NCI-H146 treated with DMSO at 0.1 percent for 48 hours (cell line): Measurements from ENCODE around the gene COL11A2.
A peak's percentile ranks its signal among the peaks of the same experiment; 100 is the strongest.
"Not testable (repeated sequence)": the region's sequence is repeated elsewhere in the genome, so short reads cannot be mapped to it uniquely, and the experiment has no call there.

Experiments used
- DNase-seq: peaks from one replicate; lab custom pipeline; 2025; ENCODE audit not compliant: unreplicated experiment; lab: John Stamatoyannopoulos, UW

Gene COL11A2

GRCh38 chr6:33192105-33192646 is at the start of gene COL11A2:
TSS of gene COL11A2 (minus strand) at chr6:33192467. CDS start at chr6:33192240, 227 bp downstream.
- no peak for DNase-seq

DNA sequence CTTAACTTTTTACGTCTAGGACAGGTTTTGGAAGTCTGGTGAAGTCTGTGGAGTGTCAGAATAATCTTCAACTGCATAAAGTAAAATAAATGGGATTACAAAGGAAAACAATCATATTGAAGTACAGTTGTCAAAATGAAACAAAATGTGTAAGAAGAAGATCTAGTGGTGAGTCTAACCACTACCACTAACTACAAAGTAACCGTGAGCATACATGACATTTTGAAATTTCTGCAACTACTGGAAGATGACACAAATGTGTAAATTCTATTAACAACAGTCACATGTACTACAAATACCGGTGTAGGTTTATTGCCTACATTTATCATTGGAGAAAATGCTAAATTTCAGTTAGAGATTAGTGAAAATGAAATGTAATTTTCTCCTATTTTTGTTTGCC is 49.7 kb upstream of the COL11A2 start:
- DNase-seq = no peak

DNA sequence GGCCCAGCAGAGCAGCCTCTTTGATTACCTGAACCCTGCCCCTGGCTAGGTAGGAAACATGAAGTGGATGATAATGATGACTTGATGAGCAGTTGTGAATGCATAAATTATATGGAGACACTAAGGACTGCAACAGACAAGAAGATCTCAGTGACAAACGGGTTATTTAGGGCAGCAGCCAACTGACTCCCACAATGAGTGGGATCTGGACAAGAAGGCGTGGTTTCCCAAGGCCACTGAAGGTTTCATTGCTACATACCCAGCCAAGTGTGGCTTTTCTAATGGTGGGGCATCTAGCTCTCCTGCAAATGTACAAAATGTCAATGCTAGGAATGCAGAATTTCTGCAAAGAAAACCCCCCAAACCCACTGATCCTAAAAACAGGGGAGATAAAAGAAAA is 45.5 kb upstream of the COL11A2 start:
- no peak for DNase-seq

DNA sequence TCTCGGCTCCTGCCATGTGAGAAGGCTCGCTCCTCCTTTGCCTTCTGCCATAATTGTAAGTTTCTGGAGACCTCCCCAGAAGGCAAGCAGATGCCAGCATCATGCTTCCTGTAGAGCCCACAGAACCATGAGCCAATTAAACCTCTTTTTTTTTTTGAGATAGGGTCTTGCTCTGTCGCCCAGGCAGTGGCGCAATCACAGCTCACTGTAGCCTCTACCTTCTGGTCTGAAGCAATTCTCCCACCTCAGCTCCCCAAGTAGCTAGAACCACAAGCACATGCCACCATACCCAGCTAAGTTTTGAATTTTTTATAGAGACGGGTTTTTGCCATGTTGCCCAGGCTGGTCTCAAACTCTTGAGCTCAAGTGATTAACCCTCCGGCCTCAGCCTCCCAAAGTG is 44.6 kb upstream of the COL11A2 start:
- DNase-seq = no peak

DNA sequence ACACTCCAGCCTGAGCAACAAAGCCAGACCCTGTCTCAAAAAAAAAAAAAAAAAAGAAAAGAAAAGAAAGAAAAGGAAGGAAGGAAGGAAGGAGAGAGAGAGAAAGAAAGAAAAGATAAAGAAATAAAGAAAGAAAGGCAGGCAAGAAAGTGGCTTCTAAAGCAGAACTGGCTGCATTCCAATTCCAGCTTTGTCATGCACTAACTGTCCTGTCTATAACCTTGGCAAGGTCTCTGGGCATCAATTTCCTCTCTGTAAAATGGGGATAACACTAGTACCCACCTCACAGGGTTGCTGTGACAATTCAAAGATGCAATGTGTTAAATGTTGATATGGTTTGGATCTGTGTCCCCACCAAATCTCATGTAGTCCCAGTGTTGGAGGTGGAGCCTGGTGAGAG is 44.1 kb upstream of the COL11A2 start:
- DNase-seq = no peak

DNA sequence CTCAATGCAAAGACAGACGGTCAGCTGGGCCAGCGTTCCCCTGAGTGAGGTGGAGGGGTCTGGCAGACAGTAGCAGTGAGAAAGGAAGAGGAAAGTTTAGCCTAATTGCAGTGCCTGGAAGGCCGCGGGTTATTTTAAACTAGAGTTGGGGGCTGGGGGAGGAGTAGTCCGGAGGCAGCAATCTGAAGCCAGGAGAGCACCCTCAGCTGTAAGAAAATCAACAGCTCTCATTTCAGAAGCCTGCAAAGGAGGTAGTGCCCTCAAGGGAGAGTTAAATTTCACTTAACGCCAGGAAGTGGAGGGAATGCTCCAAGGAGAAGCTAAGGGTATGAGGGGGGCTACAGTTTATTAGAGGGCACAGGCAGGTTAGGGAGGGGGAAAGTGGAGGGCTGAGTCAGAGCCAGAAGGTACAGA is 43.0 kb upstream of the COL11A2 start:
- no peak for DNase-seq

- not testable (repeated sequence) for DNase-seq
Measured at GRCh38 chr6:33226503-33227120, 34.3 kb upstream of the COL11A2 start.

GRCh38 chr6:33217681-33218080 is 25.4 kb upstream of the COL11A2 start:
- no peak for DNase-seq

DNA sequence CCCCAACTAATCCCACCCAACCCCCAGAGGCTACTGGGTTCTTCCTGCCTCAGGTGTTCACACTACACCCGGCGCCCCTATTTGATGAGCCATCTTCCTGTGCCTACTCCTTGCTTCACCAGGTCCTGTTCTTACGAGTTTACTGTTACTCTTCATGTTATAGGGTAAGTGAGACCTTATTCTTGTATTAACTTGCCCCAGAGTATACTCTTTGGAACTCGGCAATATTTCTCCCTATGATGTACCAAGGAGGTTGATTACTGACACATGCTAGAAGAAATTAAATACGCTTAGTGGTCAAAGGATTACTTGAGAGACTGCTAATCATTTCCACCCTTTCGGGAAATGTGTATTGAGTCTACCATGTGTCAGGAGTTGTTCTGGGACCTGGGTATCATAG is 25.0 kb upstream of the COL11A2 start:
- DNase-seq = no peak

GRCh38 chr6:33216117-33216649 is 23.9 kb upstream of the COL11A2 start:
- no peak for DNase-seq

GRCh38 chr6:33215271-33216116 is 23.2 kb upstream of the COL11A2 start:
- DNase-seq = no peak

GRCh38 chr6:33213989-33214335 is 21.7 kb upstream of the COL11A2 start:
- DNase-seq = no peak

- DNase-seq = no peak
Measured at GRCh38 chr6:33213166-33213988, 21.1 kb upstream of the COL11A2 start.

GRCh38 chr6:33212857-33213165 is 20.5 kb upstream of the COL11A2 start:
- DNase-seq = no peak

DNA sequence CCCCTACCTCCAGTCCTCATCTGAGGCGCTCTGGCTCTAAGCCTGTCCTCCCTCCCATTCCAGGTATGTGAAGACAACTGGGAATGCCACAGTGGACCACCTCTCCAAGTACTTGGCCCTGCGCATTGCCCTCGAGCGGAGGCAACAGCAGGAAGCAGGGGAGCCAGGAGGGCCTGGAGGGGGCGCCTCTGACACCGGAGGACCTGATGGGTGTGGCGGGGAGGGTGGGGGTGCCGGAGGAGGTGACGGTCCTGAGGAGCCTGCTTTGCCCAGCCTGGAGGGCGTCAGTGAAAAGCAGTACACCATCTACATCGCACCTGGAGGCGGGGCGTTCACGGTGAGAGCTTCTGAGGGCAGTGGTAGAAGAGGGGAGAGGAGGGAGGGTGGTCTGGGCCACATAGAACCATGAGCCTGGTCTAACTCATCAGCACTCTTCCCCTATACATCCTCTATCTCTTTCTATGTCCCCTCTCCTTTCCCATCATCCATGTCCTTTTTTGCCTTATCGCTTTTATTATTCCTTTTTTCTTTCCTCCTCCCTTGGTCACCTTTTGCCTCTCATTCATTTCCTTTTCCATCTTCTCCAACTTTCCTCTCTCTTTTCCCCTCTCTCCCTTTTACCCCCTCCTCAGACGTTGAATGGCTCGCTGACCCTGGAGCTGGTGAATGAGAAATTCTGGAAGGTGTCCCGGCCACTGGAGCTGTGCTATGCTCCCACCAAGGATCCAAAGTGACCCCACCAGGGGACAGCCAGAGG is 19.6 kb upstream of the COL11A2 start:
- no peak for DNase-seq

DNA sequence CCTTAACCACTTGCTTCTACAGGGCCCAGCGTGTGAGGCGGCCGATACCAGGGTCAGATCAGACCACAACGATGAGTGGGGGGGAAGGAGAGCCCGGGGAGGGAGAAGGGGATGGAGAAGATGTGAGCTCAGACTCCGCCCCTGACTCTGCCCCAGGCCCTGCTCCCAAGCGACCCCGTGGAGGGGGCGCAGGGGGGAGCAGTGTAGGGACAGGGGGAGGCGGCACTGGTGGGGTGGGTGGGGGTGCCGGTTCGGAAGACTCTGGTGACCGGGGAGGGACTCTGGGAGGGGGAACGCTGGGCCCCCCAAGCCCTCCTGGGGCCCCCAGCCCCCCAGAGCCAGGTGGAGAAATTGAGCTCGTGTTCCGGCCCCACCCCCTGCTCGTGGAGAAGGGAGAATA is 18.9 kb upstream of the COL11A2 start:
- DNase-seq = no peak

GRCh38 chr6:33209856-33210255 is 17.6 kb upstream of the COL11A2 start:
- no peak for DNase-seq

DNA sequence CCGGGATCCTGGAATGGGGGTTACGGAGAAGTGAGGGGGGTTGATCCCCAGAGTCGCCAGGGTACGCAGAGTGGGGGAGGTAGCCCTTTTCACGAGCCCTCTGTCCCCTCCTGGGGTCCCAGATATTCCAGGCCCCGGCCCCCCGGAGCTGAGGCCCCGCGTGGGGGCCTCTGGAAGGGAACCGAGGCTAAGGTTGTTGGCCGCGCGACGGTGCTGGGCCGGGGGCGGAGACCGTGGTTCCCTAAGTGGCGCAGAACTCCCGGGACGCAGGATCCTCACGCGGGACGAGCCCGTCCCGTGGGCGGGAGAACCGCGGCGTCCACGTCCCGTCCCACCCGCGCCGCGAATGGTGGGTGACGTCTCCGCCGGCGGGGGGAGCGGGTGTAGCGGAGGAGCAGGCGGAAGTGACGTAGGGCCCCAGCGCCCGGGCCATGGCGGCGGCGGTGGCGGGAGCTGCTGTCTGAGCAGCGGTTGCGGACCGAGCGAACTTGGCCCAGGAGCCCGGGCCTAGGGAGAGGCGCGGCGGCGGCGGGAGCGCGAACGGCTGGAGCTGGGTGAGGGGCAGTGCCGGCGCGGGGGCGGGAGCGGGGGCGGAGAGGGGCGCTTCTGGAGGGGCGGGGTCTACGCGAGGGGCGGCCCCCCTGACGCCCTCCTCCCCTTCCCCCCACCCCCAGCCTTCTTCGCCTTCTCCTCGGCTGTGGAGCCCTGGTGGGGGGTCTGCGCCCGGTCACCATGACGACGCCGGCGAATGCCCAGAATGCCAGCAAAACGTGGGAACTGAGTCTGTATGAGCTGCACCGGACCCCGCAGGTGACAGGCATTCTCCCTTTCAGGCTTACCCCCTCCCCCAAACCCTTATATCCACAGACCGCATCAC is 16.1 kb upstream of the COL11A2 start, which contains the start of gene RING1:
TSS of gene RING1 (plus strand) at position 410 of the 877 bp plus-strand sequence. CDS start at position 733, 323 bp downstream.
- peak; percentile 48 for DNase-seq

- no peak for DNase-seq
Measured at GRCh38 chr6:33207552-33208090, 15.4 kb upstream of the COL11A2 start.
